ENCODE measurements around the gene TSHZ2. TPM values are rescaled to one million over a fixed set of nuclear protein-coding genes. Genes with fewer than 3 reads are reported as not detected.

The TSHZ2 gene
- total RNA-seq, 1 experiment from 2014 or later, result 0.07 TPM

DNA sequence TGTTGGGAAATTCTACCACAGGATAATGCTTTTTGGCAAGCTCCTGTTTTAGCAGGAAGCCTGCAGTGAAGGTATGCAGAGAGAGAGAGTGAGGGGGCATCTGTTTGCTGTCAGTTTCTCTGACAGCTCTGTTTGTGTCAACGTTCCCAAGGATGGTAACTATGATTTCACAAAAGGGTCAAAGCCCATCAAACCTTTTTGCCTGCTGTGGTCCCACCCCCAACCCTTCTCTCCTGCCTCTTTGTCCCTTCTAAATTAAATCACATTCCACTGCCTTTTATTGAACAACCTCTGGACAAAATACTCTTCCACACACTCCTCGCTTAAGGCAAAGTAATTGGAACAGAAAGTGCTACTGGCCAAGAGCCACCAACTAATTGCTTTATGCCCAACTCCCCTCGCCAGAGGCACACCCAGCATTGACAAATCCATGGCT lies 128.3 kb downstream of the TSHZ2 start:
- ChIA-PET RAD21 (ENCODE audit: low non-redundant PET in 1 of 2, low total read pairs in 2 of 2, uncharacterized antibody in 2 of 2, unreplicated experiment in 2 of 2) (no interaction called here), CTCF (no interaction called here), POLR2A (no interaction called here)
- Histone ChIP-seq H3K79me2 (ENCODE audit: insufficient read depth, low read length) (no peaks in the 10 kb centered on the region), H3K4me2 (ENCODE audit: low read length) (no peak overlapping the region), H3K27ac (ENCODE audit: low read depth, low read length) (no peak overlapping the region), H3K9me3 (ENCODE audit: control insufficient read depth in 1 of 2, insufficient read depth in 1 of 2, low read depth in 1 of 2, low read length in 2 of 2) (no peaks in the 10 kb centered on the region), H3K36me3 (ENCODE audit: control insufficient read depth in 1 of 2, insufficient read depth in 2 of 2, low read length in 2 of 2) (no peaks in the 10 kb centered on the region), H3K9ac (ENCODE audit: low read length) (no peak overlapping the region), H2AFZ (ENCODE audit: low read depth, low read length, poor library complexity, severe bottlenecking) (no peak overlapping the region), H4K20me1 (ENCODE audit: insufficient read depth) (no peaks in the 10 kb centered on the region), H3K27me3 (ENCODE audit: insufficient read depth, low read length) (0 out of 2 replicates have a peak, but pooled peaks cover 6% of the 10 kb centered on the region), H3K9me2 (ENCODE audit: insufficient read depth) (no peaks in the 10 kb centered on the region), H3K4me1 (ENCODE audit: control insufficient read depth in 1 of 2, insufficient read depth in 2 of 2, low read length in 2 of 2) (no peaks in the 10 kb centered on the region), H3K4me3 (replicated peaks in 1 of 2; ENCODE audit: low read depth in 1 of 2, low read length in 2 of 2) (no peak overlapping the region)
- ATAC-seq (no peak), DNase-seq (ENCODE audit: low read depth, low spot score) (no peak)
- TF ChIP-seq TCF7L2 (IDR thresholded peaks at IDR 0.05; ENCODE audit: borderline replicate concordance, extremely low read depth, insufficient read depth, insufficient read length) (no peak), SIN3A (IDR thresholded peaks at IDR 0.05; ENCODE audit: low read depth) (no peak), ELF1 (IDR thresholded peaks at IDR 0.05; ENCODE audit: borderline replicate concordance, low read depth) (no peak), CEBPB (IDR thresholded peaks at IDR 0.05; ENCODE audit: low read depth) (no peak), YY1 (IDR thresholded peaks at IDR 0.05; ENCODE audit: extremely low read depth, insufficient replicate concordance, low read depth, low read length) (no peak), POLR2AphosphoS5 (IDR thresholded peaks at IDR 0.05; ENCODE audit: low read depth, low read length) (no peak), ZFX (IDR thresholded peaks at IDR 0.05) (no peak), FOSL1 (IDR thresholded peaks at IDR 0.05; ENCODE audit: low read depth) (no peak), POLR2A (IDR thresholded peaks at IDR 0.05; ENCODE audit: borderline replicate concordance, extremely low read depth, insufficient read depth, insufficient read length) (no peak)
- TF ChIP-seq, protein P1, sequence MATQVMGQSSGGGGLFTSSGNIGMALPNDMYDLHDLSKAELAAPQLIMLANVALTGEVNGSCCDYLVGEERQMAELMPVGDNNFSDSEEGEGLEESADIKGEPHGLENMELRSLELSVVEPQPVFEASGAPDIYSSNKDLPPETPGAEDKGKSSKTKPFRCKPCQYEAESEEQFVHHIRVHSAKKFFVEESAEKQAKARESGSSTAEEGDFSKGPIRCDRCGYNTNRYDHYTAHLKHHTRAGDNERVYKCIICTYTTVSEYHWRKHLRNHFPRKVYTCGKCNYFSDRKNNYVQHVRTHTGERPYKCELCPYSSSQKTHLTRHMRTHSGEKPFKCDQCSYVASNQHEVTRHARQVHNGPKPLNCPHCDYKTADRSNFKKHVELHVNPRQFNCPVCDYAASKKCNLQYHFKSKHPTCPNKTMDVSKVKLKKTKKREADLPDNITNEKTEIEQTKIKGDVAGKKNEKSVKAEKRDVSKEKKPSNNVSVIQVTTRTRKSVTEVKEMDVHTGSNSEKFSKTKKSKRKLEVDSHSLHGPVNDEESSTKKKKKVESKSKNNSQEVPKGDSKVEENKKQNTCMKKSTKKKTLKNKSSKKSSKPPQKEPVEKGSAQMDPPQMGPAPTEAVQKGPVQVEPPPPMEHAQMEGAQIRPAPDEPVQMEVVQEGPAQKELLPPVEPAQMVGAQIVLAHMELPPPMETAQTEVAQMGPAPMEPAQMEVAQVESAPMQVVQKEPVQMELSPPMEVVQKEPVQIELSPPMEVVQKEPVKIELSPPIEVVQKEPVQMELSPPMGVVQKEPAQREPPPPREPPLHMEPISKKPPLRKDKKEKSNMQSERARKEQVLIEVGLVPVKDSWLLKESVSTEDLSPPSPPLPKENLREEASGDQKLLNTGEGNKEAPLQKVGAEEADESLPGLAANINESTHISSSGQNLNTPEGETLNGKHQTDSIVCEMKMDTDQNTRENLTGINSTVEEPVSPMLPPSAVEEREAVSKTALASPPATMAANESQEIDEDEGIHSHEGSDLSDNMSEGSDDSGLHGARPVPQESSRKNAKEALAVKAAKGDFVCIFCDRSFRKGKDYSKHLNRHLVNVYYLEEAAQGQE (IDR thresholded peaks at IDR 0.05; ENCODE audit: low read depth), result no peak
- TF ChIP-seq, protein P2, sequence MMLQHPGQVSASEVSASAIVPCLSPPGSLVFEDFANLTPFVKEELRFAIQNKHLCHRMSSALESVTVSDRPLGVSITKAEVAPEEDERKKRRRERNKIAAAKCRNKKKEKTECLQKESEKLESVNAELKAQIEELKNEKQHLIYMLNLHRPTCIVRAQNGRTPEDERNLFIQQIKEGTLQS (IDR thresholded peaks at IDR 0.05), result no peak
- TF ChIP-seq, protein P3, sequence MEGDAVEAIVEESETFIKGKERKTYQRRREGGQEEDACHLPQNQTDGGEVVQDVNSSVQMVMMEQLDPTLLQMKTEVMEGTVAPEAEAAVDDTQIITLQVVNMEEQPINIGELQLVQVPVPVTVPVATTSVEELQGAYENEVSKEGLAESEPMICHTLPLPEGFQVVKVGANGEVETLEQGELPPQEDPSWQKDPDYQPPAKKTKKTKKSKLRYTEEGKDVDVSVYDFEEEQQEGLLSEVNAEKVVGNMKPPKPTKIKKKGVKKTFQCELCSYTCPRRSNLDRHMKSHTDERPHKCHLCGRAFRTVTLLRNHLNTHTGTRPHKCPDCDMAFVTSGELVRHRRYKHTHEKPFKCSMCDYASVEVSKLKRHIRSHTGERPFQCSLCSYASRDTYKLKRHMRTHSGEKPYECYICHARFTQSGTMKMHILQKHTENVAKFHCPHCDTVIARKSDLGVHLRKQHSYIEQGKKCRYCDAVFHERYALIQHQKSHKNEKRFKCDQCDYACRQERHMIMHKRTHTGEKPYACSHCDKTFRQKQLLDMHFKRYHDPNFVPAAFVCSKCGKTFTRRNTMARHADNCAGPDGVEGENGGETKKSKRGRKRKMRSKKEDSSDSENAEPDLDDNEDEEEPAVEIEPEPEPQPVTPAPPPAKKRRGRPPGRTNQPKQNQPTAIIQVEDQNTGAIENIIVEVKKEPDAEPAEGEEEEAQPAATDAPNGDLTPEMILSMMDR (IDR thresholded peaks at IDR 0.05 in 2 of 3, conservative IDR thresholded peaks at IDR 0.05 in 1 of 3; ENCODE audit: borderline replicate concordance in 1 of 3, insufficient read depth in 1 of 3, low read depth in 2 of 3, low read length in 2 of 3), result no peak
- TF ChIP-seq, protein P4, sequence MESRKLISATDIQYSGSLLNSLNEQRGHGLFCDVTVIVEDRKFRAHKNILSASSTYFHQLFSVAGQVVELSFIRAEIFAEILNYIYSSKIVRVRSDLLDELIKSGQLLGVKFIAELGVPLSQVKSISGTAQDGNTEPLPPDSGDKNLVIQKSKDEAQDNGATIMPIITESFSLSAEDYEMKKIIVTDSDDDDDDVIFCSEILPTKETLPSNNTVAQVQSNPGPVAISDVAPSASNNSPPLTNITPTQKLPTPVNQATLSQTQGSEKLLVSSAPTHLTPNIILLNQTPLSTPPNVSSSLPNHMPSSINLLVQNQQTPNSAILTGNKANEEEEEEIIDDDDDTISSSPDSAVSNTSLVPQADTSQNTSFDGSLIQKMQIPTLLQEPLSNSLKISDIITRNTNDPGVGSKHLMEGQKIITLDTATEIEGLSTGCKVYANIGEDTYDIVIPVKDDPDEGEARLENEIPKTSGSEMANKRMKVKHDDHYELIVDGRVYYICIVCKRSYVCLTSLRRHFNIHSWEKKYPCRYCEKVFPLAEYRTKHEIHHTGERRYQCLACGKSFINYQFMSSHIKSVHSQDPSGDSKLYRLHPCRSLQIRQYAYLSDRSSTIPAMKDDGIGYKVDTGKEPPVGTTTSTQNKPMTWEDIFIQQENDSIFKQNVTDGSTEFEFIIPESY (IDR thresholded peaks at IDR 0.05; ENCODE audit: extremely low read depth, insufficient replicate concordance, low read length), result no peak
- TF ChIP-seq, protein P5, sequence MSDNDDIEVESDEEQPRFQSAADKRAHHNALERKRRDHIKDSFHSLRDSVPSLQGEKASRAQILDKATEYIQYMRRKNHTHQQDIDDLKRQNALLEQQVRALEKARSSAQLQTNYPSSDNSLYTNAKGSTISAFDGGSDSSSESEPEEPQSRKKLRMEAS (IDR thresholded peaks at IDR 0.05), result no peak
- no TSS peak for BruUV-seq (replicated peaks)
- intact Hi-C loops (cut with micrococcal nuclease), result no loop called here

Measured in HCT116 (cell line).